SK-N-SH treated with all-trans-retinoic acid at 6 μM for 48 hours (cell line): ENCODE results near the gene VAC14.

Experiments used
- ARNTL ChIP-seq: fragments of 450-650 bp; formaldehyde crosslinking; IDR thresholded peaks from 2 replicates; pipeline ENCODE4 v1.5.0; 2020; ENCODE audit warnings: low read depth, mild to moderate bottlenecking, moderate library complexity, borderline replicate concordance
- CREB5 ChIP-seq: fragments of 250-450 bp; sonication (Bioruptor Pico); IDR thresholded peaks from 2 replicates; pipeline ENCODE4 v1.5.1; 2020; ENCODE audit warnings: low read depth, mild to moderate bottlenecking, moderate library complexity
- CSRNP3 ChIP-seq: fragments of 250-450 bp; sonication (Bioruptor Pico); IDR thresholded peaks from 2 replicates; pipeline ENCODE4 v1.5.1; 2021; ENCODE audit warnings: mild to moderate bottlenecking, moderate library complexity
- GLIS3 ChIP-seq: fragments of 250-450 bp; sonication (Bioruptor Pico); IDR thresholded peaks from 2 replicates; pipeline ENCODE4 v1.5.0; 2020; ENCODE audit warnings: mild to moderate bottlenecking, moderate library complexity
- ISL1 ChIP-seq: fragments of 250-450 bp; sonication (Bioruptor Pico); IDR thresholded peaks from 2 replicates; pipeline ENCODE4 v2.1.2; 2022; ENCODE audit warnings: mild to moderate bottlenecking, moderate library complexity
- PATZ1 ChIP-seq: fragments of 250-450 bp; sonication (Bioruptor Pico); IDR thresholded peaks from 2 replicates; pipeline ENCODE4 v1.8.0; 2020; ENCODE audit warnings: mild to moderate bottlenecking, moderate library complexity, borderline replicate concordance
- POU6F1 ChIP-seq: fragments of 250-450 bp; sonication (Bioruptor Pico); IDR thresholded peaks from 2 replicates; pipeline ENCODE4 v1.8.0; 2021; ENCODE audit warnings: low read depth, mild to moderate bottlenecking, moderate library complexity, borderline replicate concordance
- PPARA ChIP-seq: fragments of 250-450 bp; sonication (Bioruptor Pico); IDR thresholded peaks from 2 replicates; pipeline ENCODE4 v1.5.0; 2020; ENCODE audit warnings: mild to moderate bottlenecking, borderline replicate concordance
- RARB ChIP-seq: fragments of 250-450 bp; sonication (Bioruptor Pico); IDR thresholded peaks from 2 replicates; pipeline ENCODE4 v1.8.0; 2021; ENCODE audit warnings: mild to moderate bottlenecking, moderate library complexity
- SNAI2 ChIP-seq: fragments of 250-450 bp; sonication (Bioruptor Pico); IDR thresholded peaks from 2 replicates; pipeline ENCODE4 v1.5.0; 2020; ENCODE audit warnings: mild to moderate bottlenecking, moderate library complexity
- TCF4 ChIP-seq: fragments of 250-450 bp; sonication (Bioruptor Pico); IDR thresholded peaks from 2 replicates; pipeline ENCODE4 v1.8.0; 2021; ENCODE audit warnings: mild to moderate bottlenecking, moderate library complexity, borderline replicate concordance
- ZFP3 ChIP-seq: fragments of 250-450 bp; sonication (Bioruptor Pico); IDR thresholded peaks from 2 replicates; pipeline ENCODE4 v1.5.0; 2020; ENCODE audit warnings: mild to moderate bottlenecking, moderate library complexity
- ZFP30 ChIP-seq: fragments of 450-650 bp; formaldehyde crosslinking; IDR thresholded peaks from 2 replicates; pipeline ENCODE4 v1.5.0; 2022; ENCODE audit warnings: mild to moderate bottlenecking, moderate library complexity

- TF ChIP-seq RARB (CRISPR knock-in tag) (no peak), PPARA (CRISPR knock-in tag) (no peak), ZFP30 (CRISPR knock-in tag) (no peak), CREB5 (no peak), ISL1 (no peak), CSRNP3 (no peak), ZFP3 (no peak), ARNTL (CRISPR knock-in tag) (no peak), POU6F1 (no peak), GLIS3 (no peak), PATZ1 (no peak), SNAI2 (no peak), TCF4 (CRISPR knock-in tag) (no peak)
These were observed 83.9 kb downstream of the VAC14 start for GRCh38 chr16:70717065-70717464.
